ENCODE measurements around the gene ASPN.

- TF ChIP-seq POLR2A (IDR thresholded peaks at IDR 0.05), result no peak
- TF ChIP-seq, protein P1, sequence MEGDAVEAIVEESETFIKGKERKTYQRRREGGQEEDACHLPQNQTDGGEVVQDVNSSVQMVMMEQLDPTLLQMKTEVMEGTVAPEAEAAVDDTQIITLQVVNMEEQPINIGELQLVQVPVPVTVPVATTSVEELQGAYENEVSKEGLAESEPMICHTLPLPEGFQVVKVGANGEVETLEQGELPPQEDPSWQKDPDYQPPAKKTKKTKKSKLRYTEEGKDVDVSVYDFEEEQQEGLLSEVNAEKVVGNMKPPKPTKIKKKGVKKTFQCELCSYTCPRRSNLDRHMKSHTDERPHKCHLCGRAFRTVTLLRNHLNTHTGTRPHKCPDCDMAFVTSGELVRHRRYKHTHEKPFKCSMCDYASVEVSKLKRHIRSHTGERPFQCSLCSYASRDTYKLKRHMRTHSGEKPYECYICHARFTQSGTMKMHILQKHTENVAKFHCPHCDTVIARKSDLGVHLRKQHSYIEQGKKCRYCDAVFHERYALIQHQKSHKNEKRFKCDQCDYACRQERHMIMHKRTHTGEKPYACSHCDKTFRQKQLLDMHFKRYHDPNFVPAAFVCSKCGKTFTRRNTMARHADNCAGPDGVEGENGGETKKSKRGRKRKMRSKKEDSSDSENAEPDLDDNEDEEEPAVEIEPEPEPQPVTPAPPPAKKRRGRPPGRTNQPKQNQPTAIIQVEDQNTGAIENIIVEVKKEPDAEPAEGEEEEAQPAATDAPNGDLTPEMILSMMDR (IDR thresholded peaks at IDR 0.05), result no peak
These were observed 27.1 kb downstream of the ASPN start for GRCh38 chr9:92455217-92455616.

Measured in uterus (tissue), 2 donors.